ENCODE measurements around the gene CACNA1C. TPM values are rescaled to one million over a fixed set of nuclear protein-coding genes. Genes with fewer than 3 reads are reported as not detected.

Gene CACNA1C
- total RNA-seq, 2 donors from 2014 or later = 0.86 to 6.3 TPM

DNA sequence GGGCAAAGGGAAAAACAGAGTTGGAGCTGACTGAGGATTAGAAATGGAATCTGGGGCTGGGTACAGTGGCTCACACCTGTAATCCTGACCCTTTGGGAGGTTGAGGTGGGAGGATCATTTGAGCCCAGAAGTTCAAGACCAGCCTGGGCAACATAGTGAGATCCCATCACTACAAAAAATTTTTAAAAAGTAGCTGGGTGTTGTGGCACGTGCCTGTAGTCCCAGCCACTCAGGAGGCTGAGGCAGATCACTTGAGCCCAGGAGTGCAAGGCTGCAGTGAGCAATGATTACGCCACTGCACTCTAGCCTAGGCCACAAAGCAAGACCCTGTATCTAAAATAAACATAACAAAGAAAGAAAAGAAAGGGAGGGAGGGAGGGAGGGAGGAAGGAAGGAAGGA is 33.7 kb upstream of the CACNA1C start:
- no peak overlapping the region for H3K27ac Mint-ChIP-seq
- H3K4me1 ChIP-seq (ENCODE audit: control insufficient read depth, insufficient read depth, low read length) = peaks cover under 1% of the 10 kb centered on the region
- no peak overlapping the region for H3K9ac ChIP-seq (ENCODE audit: extremely low read depth, low read length, poor library complexity, severe bottlenecking)
- H3K9me3 Mint-ChIP-seq = no peaks in the 10 kb centered on the region
- no peak overlapping the region for H3K4me3 ChIP-seq (ENCODE audit: low read length)
- no peak overlapping the region for H3K27ac ChIP-seq (ENCODE audit: low read depth, low read length)
- DNase-seq = no peak
- peaks cover 10% of the 10 kb centered on the region for H3K27me3 ChIP-seq (ENCODE audit: control insufficient read depth, insufficient read depth, low read length, poor library complexity, severe bottlenecking)
- H3K36me3 ChIP-seq (ENCODE audit: control insufficient read depth, insufficient read depth, low read length) = no peaks in the 10 kb centered on the region
- 55% methylated on average over 1 of the region's 2 CpGs; no CpG with 5 or more reads in 1 of the 2 experiments for WGBS, 2 experiments (ENCODE audit: insufficient coverage in 1 of 2, insufficient read length in 1 of 2)
- H3K4me3 Mint-ChIP-seq = no peak overlapping the region
- H3K4me1 Mint-ChIP-seq = peaks cover 14% of the 10 kb centered on the region
- peaks cover 15% of the 10 kb centered on the region for H3K27me3 Mint-ChIP-seq (ENCODE audit: insufficient read depth)
- TF ChIP-seq, protein P1, sequence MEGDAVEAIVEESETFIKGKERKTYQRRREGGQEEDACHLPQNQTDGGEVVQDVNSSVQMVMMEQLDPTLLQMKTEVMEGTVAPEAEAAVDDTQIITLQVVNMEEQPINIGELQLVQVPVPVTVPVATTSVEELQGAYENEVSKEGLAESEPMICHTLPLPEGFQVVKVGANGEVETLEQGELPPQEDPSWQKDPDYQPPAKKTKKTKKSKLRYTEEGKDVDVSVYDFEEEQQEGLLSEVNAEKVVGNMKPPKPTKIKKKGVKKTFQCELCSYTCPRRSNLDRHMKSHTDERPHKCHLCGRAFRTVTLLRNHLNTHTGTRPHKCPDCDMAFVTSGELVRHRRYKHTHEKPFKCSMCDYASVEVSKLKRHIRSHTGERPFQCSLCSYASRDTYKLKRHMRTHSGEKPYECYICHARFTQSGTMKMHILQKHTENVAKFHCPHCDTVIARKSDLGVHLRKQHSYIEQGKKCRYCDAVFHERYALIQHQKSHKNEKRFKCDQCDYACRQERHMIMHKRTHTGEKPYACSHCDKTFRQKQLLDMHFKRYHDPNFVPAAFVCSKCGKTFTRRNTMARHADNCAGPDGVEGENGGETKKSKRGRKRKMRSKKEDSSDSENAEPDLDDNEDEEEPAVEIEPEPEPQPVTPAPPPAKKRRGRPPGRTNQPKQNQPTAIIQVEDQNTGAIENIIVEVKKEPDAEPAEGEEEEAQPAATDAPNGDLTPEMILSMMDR (conservative IDR thresholded peaks at IDR 0.05) = no peak
- no peaks in the 10 kb centered on the region for H3K36me3 Mint-ChIP-seq (ENCODE audit: low read depth)
- no peaks in the 10 kb centered on the region for H3K9me3 ChIP-seq (ENCODE audit: control insufficient read depth, low read length)

DNA sequence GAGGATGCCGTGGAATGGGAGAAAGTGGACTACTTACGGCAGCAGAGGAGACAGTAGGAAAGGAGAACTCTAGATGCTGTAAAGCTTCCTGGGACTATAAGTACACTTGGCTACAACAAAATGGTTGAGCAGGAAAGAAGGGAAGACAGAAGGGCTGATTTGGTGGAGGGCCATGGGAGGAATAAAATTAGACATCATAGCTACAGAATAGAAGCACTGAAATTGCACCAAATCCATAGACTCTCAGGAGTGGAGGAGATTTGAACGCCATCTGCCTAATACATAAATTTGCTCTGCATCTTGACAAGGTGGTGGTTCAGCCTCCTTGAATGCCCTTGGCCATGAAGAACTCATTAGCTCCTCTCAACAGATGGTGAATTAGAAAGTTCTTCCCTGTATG is 32.3 kb upstream of the CACNA1C start:
- Histone ChIP-seq H3K4me3 (ENCODE audit: low read length) (no peak overlapping the region), H3K9me3 (ENCODE audit: control insufficient read depth, low read length) (no peaks in the 10 kb centered on the region), H3K4me1 (ENCODE audit: control insufficient read depth, insufficient read depth, low read length) (no peaks in the 10 kb centered on the region), H3K27ac (ENCODE audit: low read depth, low read length) (no peak overlapping the region), H3K27me3 (ENCODE audit: control insufficient read depth, insufficient read depth, low read length, poor library complexity, severe bottlenecking) (peaks cover 10% of the 10 kb centered on the region), H3K36me3 (ENCODE audit: control insufficient read depth, insufficient read depth, low read length) (no peaks in the 10 kb centered on the region), H3K9ac (ENCODE audit: extremely low read depth, low read length, poor library complexity, severe bottlenecking) (no peak overlapping the region)
- Mint-ChIP-seq H3K27me3 (ENCODE audit: insufficient read depth) (peaks cover 23% of the 10 kb centered on the region), H3K4me3 (no peak overlapping the region), H3K9me3 (peaks cover 1% of the 10 kb centered on the region), H3K36me3 (ENCODE audit: low read depth) (no peaks in the 10 kb centered on the region), H3K4me1 (peaks cover 11% of the 10 kb centered on the region), H3K27ac (no peak overlapping the region)
- TF ChIP-seq, protein P1 (conservative IDR thresholded peaks at IDR 0.05) = no peak
- WGBS, 2 experiments (ENCODE audit: insufficient coverage in 1 of 2, insufficient read length in 1 of 2) = 85 to 92% methylated on average over 3 of the region's 3 CpGs
- DNase-seq = no peak

DNA sequence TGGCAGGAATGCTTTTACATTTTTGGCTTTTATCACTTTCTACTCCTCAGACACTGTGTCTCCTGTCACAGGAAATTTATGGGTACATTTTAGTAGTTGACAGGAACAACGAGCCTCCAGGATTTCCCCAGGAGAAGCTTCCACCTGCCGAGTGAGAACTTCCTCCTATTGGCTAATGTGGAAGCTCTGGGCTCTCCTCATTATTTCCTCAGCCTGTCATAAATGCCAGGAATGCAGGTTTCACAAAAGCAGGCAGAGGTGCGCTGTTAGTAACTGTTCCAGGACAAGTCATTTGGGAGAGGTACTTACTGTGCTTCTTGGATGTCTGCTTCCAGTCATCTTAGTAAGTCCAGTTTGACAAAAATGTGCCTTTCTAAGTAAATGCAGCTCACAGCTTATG is 29.4 kb upstream of the CACNA1C start:
- peak; percentile 63 for DNase-seq

More for the DNA sequence above, 29.4 kb upstream of the CACNA1C start:
- H3K27ac ChIP-seq (ENCODE audit: low read depth, low read length) = no peak overlapping the region
- H3K9me3 ChIP-seq (ENCODE audit: control insufficient read depth, low read length) = no peaks in the 10 kb centered on the region
- peaks cover 16% of the 10 kb centered on the region for H3K27me3 ChIP-seq (ENCODE audit: control insufficient read depth, insufficient read depth, low read length, poor library complexity, severe bottlenecking)
- WGBS, 2 experiments (ENCODE audit: insufficient coverage in 1 of 2, insufficient read length in 1 of 2) = 59 to 62% methylated on average over 3 of the region's 3 CpGs
- peaks cover 23% of the 10 kb centered on the region for H3K27me3 Mint-ChIP-seq (ENCODE audit: insufficient read depth)
- H3K36me3 ChIP-seq (ENCODE audit: control insufficient read depth, insufficient read depth, low read length) = no peaks in the 10 kb centered on the region
- H3K27ac Mint-ChIP-seq = no peak overlapping the region
- H3K9ac ChIP-seq (ENCODE audit: extremely low read depth, low read length, poor library complexity, severe bottlenecking) = no peak overlapping the region
- TF ChIP-seq, protein P1 (conservative IDR thresholded peaks at IDR 0.05) = no peak
- H3K4me1 ChIP-seq (ENCODE audit: control insufficient read depth, insufficient read depth, low read length) = no peaks in the 10 kb centered on the region
- H3K36me3 Mint-ChIP-seq (ENCODE audit: low read depth) = no peaks in the 10 kb centered on the region
- peaks cover 4% of the 10 kb centered on the region for H3K4me1 Mint-ChIP-seq
- H3K4me3 ChIP-seq (ENCODE audit: low read length) = no peak overlapping the region
- no peak overlapping the region for H3K4me3 Mint-ChIP-seq
- peaks cover 1% of the 10 kb centered on the region for H3K9me3 Mint-ChIP-seq

Measured in endodermal cell (in vitro differentiated cells).